ENCODE results near the gene PNPLA2.

Gene PNPLA2

DNA sequence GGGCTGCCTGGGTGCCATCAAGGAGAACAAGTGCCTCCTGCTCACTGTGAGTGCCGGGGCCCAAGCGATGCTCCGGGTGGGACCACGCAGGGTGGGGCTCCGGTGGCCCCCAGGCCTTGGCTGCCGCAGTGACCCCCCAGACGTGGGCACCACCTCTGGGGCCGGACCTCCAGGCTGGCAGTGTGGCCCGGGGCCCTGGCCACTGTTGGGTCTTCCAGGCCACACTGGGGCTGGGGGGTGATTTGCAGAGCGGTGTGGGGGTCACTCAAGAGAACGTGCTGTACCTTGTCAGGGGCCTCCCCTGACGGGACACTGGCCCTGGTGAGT, 43.9 kb downstream of the PNPLA2 start:
- DNase-seq, result no peak

DNA sequence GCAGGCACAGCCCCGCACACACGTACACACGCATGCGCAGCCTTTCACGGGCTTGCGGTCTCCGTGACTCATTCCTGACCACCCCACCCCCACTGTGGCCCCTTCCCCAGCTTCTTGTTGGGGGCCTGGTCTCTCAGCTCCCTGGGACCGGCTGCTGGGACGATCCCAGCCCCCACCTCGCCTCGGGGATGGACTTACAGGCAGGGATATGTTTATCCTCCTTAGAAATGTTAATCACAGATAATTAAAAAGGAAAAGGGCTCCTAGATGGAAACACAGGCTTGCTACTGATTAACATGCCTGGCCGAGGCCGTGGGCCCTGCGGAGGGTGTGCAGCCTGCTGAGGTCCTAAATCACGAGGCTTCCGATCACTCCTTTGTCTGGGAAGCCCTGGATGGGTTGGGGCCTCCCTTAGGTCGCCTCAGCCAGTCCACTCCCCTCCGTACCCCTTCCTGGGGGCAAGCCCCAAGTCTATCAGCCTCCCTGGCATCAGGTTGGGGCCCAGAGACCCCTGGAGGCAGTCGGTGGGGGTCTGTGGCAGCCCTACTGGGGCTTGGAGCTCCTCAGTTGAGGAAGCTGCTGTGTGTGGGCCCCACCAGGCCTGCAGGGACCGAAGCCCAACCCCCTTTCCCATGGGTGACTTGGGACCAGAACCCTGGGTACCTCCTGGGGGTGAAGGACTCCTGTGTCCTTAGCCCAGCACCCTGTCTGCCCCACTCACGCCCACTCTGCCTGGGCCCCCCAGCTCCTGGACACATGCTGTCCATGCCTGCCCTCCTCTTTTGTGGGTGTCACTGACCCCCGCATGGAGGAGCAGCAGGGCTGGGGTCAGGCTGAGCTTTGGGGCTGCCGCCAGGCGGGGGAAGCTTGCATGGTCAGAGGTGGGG, 44.6 kb downstream of the PNPLA2 start:
- no peak for DNase-seq

DNA sequence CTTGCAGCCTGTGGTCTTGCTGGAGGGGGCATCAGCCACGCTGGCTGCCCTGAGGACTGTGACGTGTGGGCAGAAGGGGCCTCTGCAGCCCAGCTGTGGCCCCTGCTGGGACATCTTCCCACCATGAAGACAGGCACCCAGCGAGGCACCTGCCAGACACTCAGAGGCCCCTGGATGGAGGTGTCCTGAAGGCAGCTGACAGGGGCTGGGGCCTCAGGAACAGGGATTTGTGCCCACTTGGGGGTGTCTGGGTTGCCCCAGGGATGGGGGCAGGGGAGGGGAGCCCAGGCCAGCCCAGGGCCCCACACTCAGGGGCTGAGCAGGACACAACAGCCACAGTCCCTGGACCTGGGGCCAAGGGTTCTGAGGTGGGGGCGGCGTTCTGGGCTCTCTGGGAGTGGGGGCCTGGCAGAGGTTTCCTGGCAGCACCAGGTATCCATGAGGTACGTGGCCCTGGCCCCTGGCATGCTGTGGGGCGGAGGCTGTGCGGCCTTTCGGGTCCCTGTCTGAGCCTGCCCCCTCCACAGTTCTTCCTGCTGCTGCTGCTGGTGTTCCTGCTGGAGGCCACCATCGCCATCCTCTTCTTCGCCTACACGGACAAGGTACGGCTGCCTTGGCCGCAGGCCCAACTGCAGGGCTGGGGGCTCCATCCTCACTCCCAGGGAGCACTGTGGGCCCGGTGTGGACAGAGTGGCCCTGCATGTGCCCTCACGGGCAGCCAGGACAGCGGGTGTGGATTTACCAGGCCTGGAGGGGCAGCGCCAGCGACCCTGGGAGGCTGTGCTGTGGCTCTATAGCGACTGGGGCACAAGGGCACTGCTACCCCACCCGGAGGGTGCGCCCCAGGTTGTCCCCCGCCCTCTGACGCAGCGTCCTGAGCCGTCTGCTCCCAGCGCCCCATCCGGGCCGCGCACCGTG, 45.5 kb downstream of the PNPLA2 start:
- no peak for DNase-seq

DNA sequence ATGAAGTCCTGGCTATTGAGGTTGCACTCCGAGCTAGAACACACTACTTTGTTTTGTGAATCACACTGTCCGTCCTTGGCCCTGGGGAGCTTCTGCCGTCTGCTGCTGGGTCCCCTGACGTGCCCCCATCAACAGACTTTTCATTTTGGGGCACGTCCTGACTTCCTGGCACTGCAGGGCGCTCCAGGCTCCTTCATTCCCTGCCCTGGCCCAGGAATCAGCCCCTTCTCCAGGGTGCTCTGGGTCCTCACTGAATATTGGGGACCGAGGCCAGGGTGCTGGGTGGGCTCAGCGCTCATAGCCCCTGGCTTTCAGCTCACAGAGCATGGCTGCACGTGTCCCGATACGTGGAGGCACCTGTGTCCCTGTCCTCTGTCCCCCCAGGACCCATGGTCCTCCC, 46.2 kb downstream of the PNPLA2 start:
- DNase-seq, result no peak

DNA sequence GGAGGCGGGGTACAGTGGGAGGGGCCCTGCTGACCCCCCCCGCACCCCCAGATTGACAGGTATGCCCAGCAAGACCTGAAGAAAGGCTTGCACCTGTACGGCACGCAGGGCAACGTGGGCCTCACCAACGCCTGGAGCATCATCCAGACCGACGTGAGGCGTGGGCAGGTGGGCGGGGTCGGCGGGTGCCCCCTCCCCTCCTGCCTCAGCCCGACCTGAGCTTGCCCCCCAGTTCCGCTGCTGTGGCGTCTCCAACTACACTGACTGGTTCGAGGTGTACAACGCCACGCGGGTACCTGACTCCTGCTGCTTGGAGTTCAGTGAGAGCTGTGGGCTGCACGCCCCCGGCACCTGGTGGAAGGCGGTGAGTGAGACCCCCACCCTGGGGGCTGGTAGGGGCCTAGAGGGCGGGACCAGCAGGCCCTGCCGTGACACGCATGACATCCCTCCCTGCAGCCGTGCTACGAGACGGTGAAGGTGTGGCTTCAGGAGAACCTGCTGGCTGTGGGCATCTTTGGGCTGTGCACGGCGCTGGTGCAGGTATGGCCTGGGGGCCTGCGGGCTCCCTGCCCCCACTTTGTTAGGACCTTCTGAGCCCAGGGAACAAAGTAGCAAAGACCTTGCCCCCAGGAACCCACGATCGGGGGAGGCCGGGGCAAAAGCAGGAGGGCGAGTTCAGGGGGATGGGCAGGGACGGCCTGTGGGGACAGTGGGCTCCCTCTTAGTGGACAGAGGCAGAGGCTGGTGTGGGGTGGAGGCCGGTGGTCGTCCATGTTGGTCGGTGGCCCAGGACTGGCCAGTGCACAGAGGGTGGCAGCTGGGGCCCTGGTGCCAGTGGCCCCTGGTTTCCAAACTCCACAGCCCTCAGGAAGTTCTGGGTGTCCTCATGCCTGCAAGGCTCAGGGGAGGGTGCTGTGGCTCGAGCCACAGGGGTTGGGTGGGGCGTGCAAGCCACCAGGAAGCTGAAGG, 47.0 kb downstream of the PNPLA2 start:
- no peak for DNase-seq

DNA sequence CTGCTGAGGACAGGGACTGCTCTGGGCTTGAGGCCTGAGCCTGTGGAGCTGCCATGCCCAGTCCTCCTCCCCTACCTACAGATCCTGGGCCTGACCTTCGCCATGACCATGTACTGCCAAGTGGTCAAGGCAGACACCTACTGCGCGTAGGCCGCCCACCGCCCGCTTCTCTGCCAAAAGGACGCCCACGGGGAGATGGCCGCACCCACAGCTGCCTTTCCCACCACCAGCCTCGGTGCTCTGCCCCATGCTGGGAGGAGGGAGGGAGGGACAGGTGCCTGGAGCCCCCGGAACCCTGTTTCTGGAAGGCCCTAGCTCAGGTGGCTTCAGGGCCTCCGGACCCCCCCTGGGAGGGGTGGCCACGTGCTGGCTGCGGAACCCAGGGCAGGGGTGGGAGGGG, 47.8 kb downstream of the PNPLA2 start:
- no peak for DNase-seq

DNA sequence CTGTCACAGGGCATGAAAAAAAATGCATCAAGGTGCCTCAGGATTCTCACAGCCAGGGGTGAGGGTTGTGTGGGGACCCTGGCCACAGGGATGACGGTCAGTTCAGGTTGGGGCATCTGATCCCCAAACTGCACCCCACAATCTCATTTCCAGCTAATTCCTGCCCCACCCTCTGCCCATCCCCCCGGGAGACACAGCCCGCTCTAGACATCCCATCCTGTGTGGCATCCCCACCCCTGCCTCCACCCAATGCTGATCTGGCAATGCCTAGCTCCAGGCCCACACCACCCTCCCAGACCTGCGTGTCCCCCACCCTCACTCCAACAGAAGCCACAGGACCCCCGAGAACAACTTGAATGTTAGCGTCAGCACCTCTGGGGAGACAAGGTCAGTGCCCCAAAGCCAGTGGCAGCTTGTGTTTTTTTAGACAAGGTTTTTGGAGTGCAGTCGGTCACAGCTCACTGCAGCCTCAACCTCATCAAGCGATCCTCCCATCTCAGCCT, 49.2 kb downstream of the PNPLA2 start:
- no peak for DNase-seq

DNA sequence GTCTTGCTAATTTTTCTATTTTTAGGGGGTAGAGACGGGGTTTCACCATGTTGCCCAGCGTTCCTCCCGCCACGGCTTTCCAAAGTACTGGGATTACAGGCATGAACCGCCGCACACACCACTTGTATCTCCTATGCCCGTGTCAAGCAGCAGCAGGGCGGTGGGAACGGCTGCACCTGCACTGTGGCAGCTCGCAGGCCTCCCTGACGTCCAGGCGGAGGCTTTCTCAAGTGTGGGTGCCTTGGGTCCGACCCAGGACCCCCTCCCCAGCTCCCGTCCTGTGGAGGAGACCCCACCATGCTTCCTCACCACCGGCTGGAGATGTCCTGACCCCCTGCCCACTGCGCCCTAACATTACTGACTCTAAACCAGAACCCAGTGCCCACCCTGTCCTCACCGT, 49.7 kb downstream of the PNPLA2 start:
- DNase-seq, result no peak

DNA sequence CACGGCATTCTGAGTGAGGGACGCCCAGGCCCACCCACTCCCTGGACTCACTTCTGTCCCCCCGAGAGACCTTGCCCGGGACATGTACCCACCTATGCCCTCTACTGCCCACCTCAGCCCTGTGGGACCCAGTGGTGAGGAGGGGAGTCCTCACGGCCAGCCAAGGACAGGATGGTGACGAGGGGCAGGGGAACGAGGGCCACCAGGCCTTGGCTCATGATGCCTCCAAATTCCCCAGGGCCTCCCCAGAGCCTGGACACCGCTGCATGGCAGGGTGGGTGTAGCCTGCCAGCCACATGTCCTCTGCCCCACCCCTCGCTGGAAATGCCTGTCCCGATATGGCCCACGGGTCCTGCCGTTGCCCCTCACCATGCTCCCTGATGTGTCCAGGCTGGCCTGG, 50.1 kb downstream of the PNPLA2 start:
- no peak for DNase-seq

DNA sequence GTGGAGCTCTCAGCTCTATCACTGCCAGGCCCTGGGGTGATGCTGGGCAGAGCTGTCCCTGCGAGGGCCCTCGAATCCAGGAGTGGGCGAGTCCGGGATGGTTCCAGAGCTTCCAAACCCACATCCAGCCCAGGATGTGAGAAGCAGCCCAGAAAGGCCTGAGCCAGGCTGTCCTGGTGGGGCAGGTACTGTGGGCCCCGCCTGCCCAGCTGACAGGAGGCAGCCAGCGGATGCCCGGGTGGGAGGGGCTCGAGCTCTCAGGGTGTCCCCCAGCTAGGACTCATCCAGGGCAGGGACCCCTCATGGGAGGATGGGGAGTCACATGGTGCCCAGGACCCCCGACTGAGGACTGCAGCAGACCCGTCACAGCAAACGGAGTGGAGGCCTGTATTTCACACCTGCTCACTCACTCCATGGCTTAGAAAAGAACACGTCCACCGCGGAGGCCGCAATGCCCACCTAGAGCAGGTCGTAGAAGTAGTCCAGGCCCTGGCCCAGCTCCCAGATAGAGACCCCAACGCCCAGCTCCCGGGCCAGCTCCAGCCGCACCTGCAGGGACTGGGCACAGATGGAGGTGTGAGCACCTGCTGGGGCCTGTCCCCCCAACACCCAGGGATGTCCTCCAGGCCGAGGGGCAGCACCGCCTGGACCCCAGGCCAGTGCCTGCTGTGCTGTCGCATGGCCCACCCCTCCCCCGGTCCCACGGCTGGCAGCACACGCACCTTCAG, 50.8 kb downstream of the PNPLA2 start:
- DNase-seq, result no peak

DNA sequence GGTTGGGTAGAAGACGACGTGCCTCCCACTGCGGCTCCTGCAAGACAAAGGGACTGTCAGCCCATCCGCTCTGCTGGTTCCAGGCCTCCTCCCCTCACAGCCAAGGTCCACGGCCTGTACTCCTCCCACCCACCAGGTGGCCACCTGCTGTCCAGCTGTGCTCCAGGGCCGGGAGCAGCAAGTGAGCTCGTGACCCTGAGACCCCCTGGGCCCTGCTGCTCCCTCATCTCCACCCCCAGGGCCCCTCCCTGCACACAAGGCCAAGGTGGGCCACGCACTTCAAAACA, 51.4 kb downstream of the PNPLA2 start:
- no peak for DNase-seq

DNA sequence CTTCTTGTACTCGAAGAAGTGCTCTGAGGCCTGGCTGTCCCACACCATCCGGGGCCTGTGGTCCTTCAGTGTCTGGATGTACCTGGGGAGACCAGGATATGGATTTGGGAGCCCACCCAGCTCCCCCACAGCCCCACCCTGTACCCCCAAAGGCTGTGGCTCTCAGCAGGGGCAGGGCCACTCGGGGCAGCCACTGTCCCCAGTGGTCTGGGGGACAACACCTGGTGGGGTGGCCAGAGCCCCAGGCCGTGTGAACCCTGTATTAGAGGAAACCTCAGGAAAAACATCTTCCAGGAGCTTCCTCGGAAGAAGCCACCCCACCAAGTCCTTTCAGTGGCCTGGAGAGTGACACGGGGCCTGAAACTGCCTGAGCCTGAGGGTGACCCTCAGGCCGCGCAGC, 51.7 kb downstream of the PNPLA2 start:
- DNase-seq, result no peak

DNA sequence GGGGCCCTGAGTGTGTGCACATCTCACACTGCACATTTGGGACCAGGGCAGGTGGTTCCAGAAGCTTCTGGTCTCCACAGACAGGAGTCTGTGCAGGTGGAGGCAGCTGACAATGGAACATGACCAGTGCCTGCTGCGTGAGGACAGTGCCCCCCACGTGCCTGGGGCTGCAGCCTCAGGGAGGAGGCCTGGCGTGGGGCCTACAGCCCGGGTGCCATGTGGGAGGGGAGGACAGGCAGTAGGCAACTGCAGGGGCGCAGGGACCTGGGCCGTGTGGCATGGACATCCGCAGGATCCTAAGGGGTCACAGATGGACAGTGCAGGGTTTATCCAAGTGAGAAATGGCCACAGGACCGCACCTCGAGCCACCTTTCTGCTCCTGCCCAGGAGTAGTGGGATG, 52.8 kb downstream of the PNPLA2 start:
- no peak for DNase-seq

DNA sequence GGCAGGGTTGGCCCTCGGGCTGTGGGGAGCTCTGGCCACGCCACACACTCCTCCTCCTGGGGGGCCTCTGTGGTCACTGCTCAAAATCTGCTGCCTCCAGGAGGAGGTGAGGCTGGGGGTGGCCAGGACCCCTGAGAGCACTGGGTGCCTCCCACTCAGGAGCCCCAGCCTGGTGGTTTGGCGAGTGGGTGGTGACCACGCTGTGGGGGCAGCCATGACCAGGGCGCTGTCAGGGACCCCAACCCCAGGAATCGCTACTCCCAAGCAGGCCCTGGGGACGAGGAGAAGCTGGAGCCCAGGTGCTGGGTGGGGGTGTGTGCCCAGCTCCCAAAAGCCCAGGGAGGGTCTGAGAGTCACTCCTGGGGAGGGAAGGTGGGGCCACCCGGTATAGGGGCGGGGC, 54.1 kb downstream of the PNPLA2 start:
- DNase-seq, result no peak

DNA sequence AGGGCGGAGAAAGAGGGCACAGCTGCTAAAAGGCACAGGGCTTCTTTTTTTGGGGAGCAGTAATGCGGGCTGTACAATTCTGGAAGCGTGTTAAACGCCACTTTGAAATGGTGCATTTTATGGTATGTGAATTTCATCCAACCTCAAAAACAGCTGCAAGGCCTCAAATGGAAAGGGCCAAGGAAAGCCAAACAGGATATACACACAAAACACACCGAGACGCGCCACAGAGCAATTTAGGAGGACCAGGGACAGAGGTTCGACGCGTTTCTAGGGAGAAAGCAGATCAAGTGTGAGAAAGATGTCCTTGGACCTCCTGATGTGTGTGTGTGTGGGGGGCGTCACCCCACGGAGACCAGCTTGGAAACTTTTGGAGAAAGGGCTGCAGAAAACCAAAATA, 55.0 kb downstream of the PNPLA2 start:
- no peak for DNase-seq

Measured in activated T-cell treated with anti-CD3 and anti-CD28 coated beads for 4 hours (primary cell).